HUES6 (cell line): ENCODE measurements around the gene EZH2.

Experiments used
- H3K27ac ChIP-seq: 2 replicates; pipeline ENCODE4 v1.7.0; 2013; ENCODE audit warnings: low read depth, mild to moderate bottlenecking, low read length, inconsistent platforms
- H3K27me3 ChIP-seq: 2 replicates; pipeline ENCODE4 v1.6.1; 2013; ENCODE audit warnings: low read length; ENCODE audit not compliant: control insufficient read depth, insufficient read depth
- H3K36me3 ChIP-seq: 2 replicates; pipeline ENCODE4 v1.6.1; 2013; ENCODE audit warnings: low read length; ENCODE audit not compliant: control insufficient read depth, insufficient read depth
- H3K4me1 ChIP-seq: 2 replicates; pipeline ENCODE4 v1.6.1; 2013; ENCODE audit warnings: low read length; ENCODE audit not compliant: control insufficient read depth, insufficient read depth
- H3K4me3 ChIP-seq: 2 replicates; pipeline ENCODE4 v1.5.1; 2013; ENCODE audit warnings: low read depth, low read length
- H3K9ac ChIP-seq: one replicate; pipeline ENCODE4 v1.6.1; 2013; ENCODE audit warnings: mild to moderate bottlenecking, low read length
- H3K9me3 ChIP-seq: 2 replicates; pipeline ENCODE4 v1.6.1; 2013; ENCODE audit warnings: low read depth, low read length; ENCODE audit not compliant: control insufficient read depth, insufficient read depth

Gene EZH2

GRCh38 chr7:148872188-148872587 lies 11.9 kb downstream of the EZH2 start:
- Histone ChIP-seq H3K9me3 (peaks cover 10% of the 10 kb centered on the region; the same call in 1 of the 2 replicates), H3K27me3 (no peaks in the 10 kb centered on the region), H3K4me3 (no peak overlapping the region), H3K36me3 (no peaks in the 10 kb centered on the region; the same call in 1 of the 2 replicates), H3K27ac (no peak overlapping the region), H3K9ac (no peak overlapping the region), H3K4me1 (no peaks in the 10 kb centered on the region)

GRCh38 chr7:148871551-148871950 lies 12.5 kb downstream of the EZH2 start:
- Histone ChIP-seq H3K4me1 (no peaks in the 10 kb centered on the region), H3K9ac (no peak overlapping the region), H3K9me3 (peaks cover 10% of the 10 kb centered on the region; the same call in 1 of the 2 replicates), H3K27ac (no peak overlapping the region), H3K4me3 (no peak overlapping the region), H3K36me3 (no peaks in the 10 kb centered on the region; the same call in 1 of the 2 replicates), H3K27me3 (no peaks in the 10 kb centered on the region)

GRCh38 chr7:148871030-148871429 lies 13.1 kb downstream of the EZH2 start:
- H3K9me3 ChIP-seq, result peaks cover 10% of the 10 kb centered on the region; the same call in 1 of the 2 replicates
- no peaks in the 10 kb centered on the region for H3K27me3 ChIP-seq
- H3K36me3 ChIP-seq, result no peaks in the 10 kb centered on the region; the same call in 1 of the 2 replicates
- H3K4me1 ChIP-seq, result no peaks in the 10 kb centered on the region
- H3K9ac ChIP-seq, result no peak overlapping the region
- no peak overlapping the region for H3K27ac ChIP-seq
- H3K4me3 ChIP-seq, result no peak overlapping the region

GRCh38 chr7:148868378-148868674 lies 15.8 kb downstream of the EZH2 start:
- H3K4me1 ChIP-seq, result peaks cover 6% of the 10 kb centered on the region
- H3K36me3 ChIP-seq, result no peaks in the 10 kb centered on the region; the same call in 1 of the 2 replicates
- no peak overlapping the region for H3K4me3 ChIP-seq
- H3K27ac ChIP-seq, result no peak overlapping the region
- H3K27me3 ChIP-seq, result no peaks in the 10 kb centered on the region
- H3K9me3 ChIP-seq, result peaks cover 10% of the 10 kb centered on the region; the same call in 1 of the 2 replicates
- no peak overlapping the region for H3K9ac ChIP-seq

- Histone ChIP-seq H3K4me3 (no peak overlapping the region), H3K4me1 (peaks cover 7% of the 10 kb centered on the region), H3K9ac (no peak overlapping the region), H3K27ac (no peak overlapping the region), H3K9me3 (peaks cover 10% of the 10 kb centered on the region; the same call in 1 of the 2 replicates), H3K27me3 (no peaks in the 10 kb centered on the region), H3K36me3 (no peaks in the 10 kb centered on the region; the same call in 1 of the 2 replicates)
Measured at GRCh38 chr7:148867596-148868377, 16.3 kb downstream of the EZH2 start.

- Histone ChIP-seq H3K4me1 (peaks cover 12% of the 10 kb centered on the region), H3K4me3 (no peak overlapping the region), H3K9me3 (peaks cover 10% of the 10 kb centered on the region; the same call in 1 of the 2 replicates), H3K27ac (no peak overlapping the region), H3K27me3 (no peaks in the 10 kb centered on the region), H3K9ac (no peak overlapping the region), H3K36me3 (no peaks in the 10 kb centered on the region; the same call in 1 of the 2 replicates)
Measured at GRCh38 chr7:148866362-148866761, 17.7 kb downstream of the EZH2 start.

GRCh38 chr7:148865283-148865682 lies 18.8 kb downstream of the EZH2 start:
- no peak overlapping the region for H3K9ac ChIP-seq

GRCh38 chr7:148863324-148863723 lies 20.8 kb downstream of the EZH2 start:
- H3K4me1 ChIP-seq, result peaks cover 12% of the 10 kb centered on the region
- H3K36me3 ChIP-seq, result no peaks in the 10 kb centered on the region
- H3K4me3 ChIP-seq, result no peak overlapping the region
- H3K27me3 ChIP-seq, result no peaks in the 10 kb centered on the region
- peaks cover 9% of the 10 kb centered on the region; the same call in 1 of the 2 replicates for H3K9me3 ChIP-seq
- no peak overlapping the region for H3K9ac ChIP-seq
- no peak overlapping the region for H3K27ac ChIP-seq

More at GRCh38 chr7:148865283-148865682, 18.8 kb downstream of the EZH2 start:
- Histone ChIP-seq H3K27ac (no peak overlapping the region), H3K36me3 (no peaks in the 10 kb centered on the region; the same call in 1 of the 2 replicates), H3K4me1 (peaks cover 12% of the 10 kb centered on the region), H3K27me3 (no peaks in the 10 kb centered on the region), H3K4me3 (no peak overlapping the region), H3K9me3 (peaks cover 10% of the 10 kb centered on the region; the same call in 1 of the 2 replicates)

GRCh38 chr7:148862481-148862880 lies 21.6 kb downstream of the EZH2 start:
- Histone ChIP-seq H3K27me3 (no peaks in the 10 kb centered on the region), H3K9ac (no peak overlapping the region), H3K4me1 (peaks cover 12% of the 10 kb centered on the region), H3K9me3 (0 out of 2 replicates have a peak, but pooled peaks cover 2% of the 10 kb centered on the region), H3K4me3 (no peak overlapping the region), H3K36me3 (no peaks in the 10 kb centered on the region), H3K27ac (no peak overlapping the region)

GRCh38 chr7:148858489-148858888 lies 25.6 kb downstream of the EZH2 start:
- Histone ChIP-seq H3K36me3 (no peaks in the 10 kb centered on the region), H3K27me3 (no peaks in the 10 kb centered on the region), H3K4me1 (peaks cover 7% of the 10 kb centered on the region; the same call in 1 of the 2 replicates)

GRCh38 chr7:148856891-148857290 lies 27.2 kb downstream of the EZH2 start:
- Histone ChIP-seq H3K4me1 (0 out of 2 replicates have a peak, but pooled peaks cover 7% of the 10 kb centered on the region), H3K9me3 (no peaks in the 10 kb centered on the region), H3K27ac (no peak overlapping the region), H3K36me3 (no peaks in the 10 kb centered on the region), H3K9ac (no peak overlapping the region), H3K4me3 (no peak overlapping the region), H3K27me3 (no peaks in the 10 kb centered on the region)

More at GRCh38 chr7:148858489-148858888, 25.6 kb downstream of the EZH2 start:
- H3K27ac ChIP-seq, result no peak overlapping the region
- H3K9ac ChIP-seq, result no peak overlapping the region
- H3K4me3 ChIP-seq, result no peak overlapping the region
- no peaks in the 10 kb centered on the region for H3K9me3 ChIP-seq
